ENCODE results near the gene C1orf35. TPM values are rescaled to one million over a fixed set of nuclear protein-coding genes. Genes with fewer than 3 reads are reported as not detected.

Gene C1orf35
- total RNA-seq, 2 donors from 2014 or later: 11.9 to 14.7 TPM

- DNase-seq: no peak
- ATAC-seq: no peak
- intact Hi-C loops (cut with DNase I, micrococcal nuclease): no loop called here
Observed at GRCh38 chr1:228073061-228073856, 29.9 kb downstream of the C1orf35 start.

- no peak for ATAC-seq
- DNase-seq: peak in 1 of 2 donors; percentile 16
- intact Hi-C loops (cut with DNase I, micrococcal nuclease): no loop called here
Observed at GRCh38 chr1:228072658-228073043, 30.5 kb downstream of the C1orf35 start.

GRCh38 chr1:228071839-228072657, 31.1 kb downstream of the C1orf35 start:
- DNase-seq: no peak
- ATAC-seq: no peak
- intact Hi-C loops (cut with DNase I, micrococcal nuclease): no loop called here

GRCh38 chr1:228070851-228071250, 32.3 kb downstream of the C1orf35 start:
- ATAC-seq (no peak), DNase-seq (peak in 1 of 2 donors; percentile 1)
- intact Hi-C loops (cut with DNase I, micrococcal nuclease): no loop called here

GRCh38 chr1:228070173-228070572, 33.0 kb downstream of the C1orf35 start:
- intact Hi-C loops (cut with DNase I, micrococcal nuclease): no loop called here
- ATAC-seq: no peak
- no peak for DNase-seq

- DNase-seq (no peak), ATAC-seq (no peak)
- intact Hi-C loops (cut with DNase I, micrococcal nuclease): no loop called here
Observed at GRCh38 chr1:228068359-228068758, 34.8 kb downstream of the C1orf35 start.

- ATAC-seq (no peak), DNase-seq (no peak)
- intact Hi-C loops (cut with DNase I, micrococcal nuclease): no loop called here
Observed at GRCh38 chr1:228066891-228067654, 36.1 kb downstream of the C1orf35 start.

- intact Hi-C loops (cut with DNase I, micrococcal nuclease): no loop called here
- no peak for DNase-seq
- no peak for ATAC-seq
Observed at GRCh38 chr1:228066416-228066815, 36.7 kb downstream of the C1orf35 start.

- ATAC-seq (no peak), DNase-seq (no peak)
Observed at GRCh38 chr1:228065543-228066347, 37.4 kb downstream of the C1orf35 start.

GRCh38 chr1:228064741-228065542, 38.2 kb downstream of the C1orf35 start:
- ATAC-seq: no peak
- intact Hi-C loops (cut with DNase I, micrococcal nuclease): no loop called here
- no peak for DNase-seq

More at GRCh38 chr1:228065543-228066347, 37.4 kb downstream of the C1orf35 start:
- intact Hi-C loops (cut with DNase I, micrococcal nuclease): no loop called here

GRCh38 chr1:228064296-228064695, 38.8 kb downstream of the C1orf35 start:
- ATAC-seq (no peak), DNase-seq (no peak)
- intact Hi-C loops (cut with DNase I, micrococcal nuclease): no loop called here

- intact Hi-C loops (cut with DNase I, micrococcal nuclease): no loop called here
- DNase-seq (no peak), ATAC-seq (no peak)
Observed at GRCh38 chr1:228063251-228064191, 39.6 kb downstream of the C1orf35 start.

GRCh38 chr1:228062812-228063211, 40.3 kb downstream of the C1orf35 start:
- intact Hi-C loops (cut with DNase I, micrococcal nuclease): no loop called here
- no peak for ATAC-seq
- DNase-seq: no peak

GRCh38 chr1:228062085-228062791, 40.9 kb downstream of the C1orf35 start:
- DNase-seq (no peak), ATAC-seq (no peak)

GRCh38 chr1:228061411-228062084, 41.6 kb downstream of the C1orf35 start:
- intact Hi-C loops (cut with DNase I, micrococcal nuclease): no loop called here
- ATAC-seq: no peak
- no peak for DNase-seq

More at GRCh38 chr1:228062085-228062791, 40.9 kb downstream of the C1orf35 start:
- intact Hi-C loops (cut with DNase I, micrococcal nuclease): no loop called here
